GM19438 (cell line): Measurements from ENCODE around the gene TLR5.

ENCODE experiments used
- ATAC-seq: cut with Tn5 transposase; IDR thresholded peaks from one replicate; pipeline ENCODE4 v1.9.1; 2021; ENCODE audit warnings: low read depth; ENCODE audit not compliant: unreplicated experiment

The TLR5 gene

GRCh38 chr1:223075834-223076233 lies 67.2 kb downstream of the TLR5 start:
- ATAC-seq: no peak

GRCh38 chr1:223074445-223075300 lies 68.4 kb downstream of the TLR5 start:
- ATAC-seq: no peak

GRCh38 chr1:223068900-223069665 lies 74.0 kb downstream of the TLR5 start:
- ATAC-seq: no peak

- no peak for ATAC-seq
These were observed 75.1 kb downstream of the TLR5 start for GRCh38 chr1:223067914-223068313.

GRCh38 chr1:223066415-223066814 lies 76.6 kb downstream of the TLR5 start:
- no peak for ATAC-seq

GRCh38 chr1:223062177-223062576 lies 80.9 kb downstream of the TLR5 start:
- no peak for ATAC-seq

- no peak for ATAC-seq
These were observed 83.5 kb downstream of the TLR5 start for GRCh38 chr1:223059526-223059925.
